ENCODE data around the gene LPP. TPM values are rescaled to one million over a fixed set of nuclear protein-coding genes. Genes with fewer than 3 reads are reported as not detected.

LPP gene
- total and polyA plus RNA-seq, 4 donors: 7.2 to 50.3 (median 26.4) TPM

- no peaks in the 10 kb centered on the region for H3K36me3 ChIP-seq (ENCODE audit: control insufficient read depth, insufficient read depth, low read length)
- H3K27me3 ChIP-seq (ENCODE audit: control insufficient read depth, insufficient read depth, low read length): no peaks in the 10 kb centered on the region
- no peak for DNase-seq (ENCODE audit: low read depth in 4 of 6, low spot score in 6 of 6)
- no peak overlapping the region for H3K27ac ChIP-seq (ENCODE audit: low read depth, low read length)
- no peaks in the 10 kb centered on the region for H3K4me1 ChIP-seq (ENCODE audit: control insufficient read depth, insufficient read depth, low read length)
- WGBS (ENCODE audit: insufficient coverage): 94% methylated on average over 9 of the region's 12 CpGs
- no peaks in the 10 kb centered on the region for H3K9me3 ChIP-seq (ENCODE audit: control insufficient read depth, insufficient read depth, low read length)
- H3K4me3 ChIP-seq (ENCODE audit: low read depth, low read length): no peak overlapping the region
Observed at GRCh38 chr3:188397766-188398705, 244.1 kb downstream of the LPP start.

- no peaks in the 10 kb centered on the region for H3K27me3 ChIP-seq (ENCODE audit: control insufficient read depth, insufficient read depth, low read length)
- WGBS (ENCODE audit: insufficient coverage): no CpG with 5 or more reads among the region's 2 CpGs
- no peak overlapping the region for H3K27ac ChIP-seq (ENCODE audit: low read depth, low read length)
Observed at GRCh38 chr3:188400494-188401243, 246.7 kb downstream of the LPP start.

GRCh38 chr3:188401244-188401993 is 247.5 kb downstream of the LPP start:
- no peak for DNase-seq (ENCODE audit: low read depth in 4 of 6, low spot score in 6 of 6)
- 62% methylated on average over 3 of the region's 3 CpGs for WGBS (ENCODE audit: insufficient coverage)
- Histone ChIP-seq H3K4me3 (ENCODE audit: low read depth, low read length) (no peak overlapping the region), H3K27me3 (ENCODE audit: control insufficient read depth, insufficient read depth, low read length) (no peaks in the 10 kb centered on the region), H3K9me3 (ENCODE audit: control insufficient read depth, insufficient read depth, low read length) (no peaks in the 10 kb centered on the region), H3K4me1 (ENCODE audit: control insufficient read depth, insufficient read depth, low read length) (no peaks in the 10 kb centered on the region), H3K36me3 (ENCODE audit: control insufficient read depth, insufficient read depth, low read length) (no peaks in the 10 kb centered on the region), H3K27ac (ENCODE audit: low read depth, low read length) (no peak overlapping the region)

More at GRCh38 chr3:188400494-188401243, 246.7 kb downstream of the LPP start:
- no peak overlapping the region for H3K4me3 ChIP-seq (ENCODE audit: low read depth, low read length)
- H3K4me1 ChIP-seq (ENCODE audit: control insufficient read depth, insufficient read depth, low read length): no peaks in the 10 kb centered on the region
- no peak for DNase-seq (ENCODE audit: low read depth in 4 of 6, low spot score in 6 of 6)
- no peaks in the 10 kb centered on the region for H3K36me3 ChIP-seq (ENCODE audit: control insufficient read depth, insufficient read depth, low read length)
- no peaks in the 10 kb centered on the region for H3K9me3 ChIP-seq (ENCODE audit: control insufficient read depth, insufficient read depth, low read length)

GRCh38 chr3:188402229-188402628 is 248.3 kb downstream of the LPP start:
- H3K9me3 ChIP-seq (ENCODE audit: control insufficient read depth, insufficient read depth, low read length): no peaks in the 10 kb centered on the region
- no peaks in the 10 kb centered on the region for H3K4me1 ChIP-seq (ENCODE audit: control insufficient read depth, insufficient read depth, low read length)
- H3K4me3 ChIP-seq (ENCODE audit: low read depth, low read length): no peak overlapping the region
- no peaks in the 10 kb centered on the region for H3K27me3 ChIP-seq (ENCODE audit: control insufficient read depth, insufficient read depth, low read length)
- DNase-seq (ENCODE audit: low read depth in 4 of 6, low spot score in 6 of 6): no peak
- H3K27ac ChIP-seq (ENCODE audit: low read depth, low read length): no peak overlapping the region
- no peaks in the 10 kb centered on the region for H3K36me3 ChIP-seq (ENCODE audit: control insufficient read depth, insufficient read depth, low read length)

- Histone ChIP-seq H3K9me3 (ENCODE audit: control insufficient read depth, insufficient read depth, low read length) (no peaks in the 10 kb centered on the region), H3K36me3 (ENCODE audit: control insufficient read depth, insufficient read depth, low read length) (no peaks in the 10 kb centered on the region), H3K4me3 (ENCODE audit: low read depth, low read length) (no peak overlapping the region), H3K4me1 (ENCODE audit: control insufficient read depth, insufficient read depth, low read length) (no peaks in the 10 kb centered on the region), H3K27ac (ENCODE audit: low read depth, low read length) (no peak overlapping the region), H3K27me3 (ENCODE audit: control insufficient read depth, insufficient read depth, low read length) (no peaks in the 10 kb centered on the region)
- no peak for DNase-seq (ENCODE audit: low read depth in 4 of 6, low spot score in 6 of 6)
- WGBS (ENCODE audit: insufficient coverage): no CpG with 5 or more reads among the region's 1 CpG
Observed at GRCh38 chr3:188403404-188403803, 249.4 kb downstream of the LPP start.

GRCh38 chr3:188404124-188404523 is 250.2 kb downstream of the LPP start:
- Histone ChIP-seq H3K9me3 (ENCODE audit: control insufficient read depth, insufficient read depth, low read length) (no peaks in the 10 kb centered on the region), H3K36me3 (ENCODE audit: control insufficient read depth, insufficient read depth, low read length) (no peaks in the 10 kb centered on the region), H3K27ac (ENCODE audit: low read depth, low read length) (no peak overlapping the region), H3K4me1 (ENCODE audit: control insufficient read depth, insufficient read depth, low read length) (no peaks in the 10 kb centered on the region), H3K27me3 (ENCODE audit: control insufficient read depth, insufficient read depth, low read length) (no peaks in the 10 kb centered on the region), H3K4me3 (ENCODE audit: low read depth, low read length) (no peak overlapping the region)
- no peak for DNase-seq (ENCODE audit: low read depth in 4 of 6, low spot score in 6 of 6)
- WGBS (ENCODE audit: insufficient coverage): 100% methylated on average over 4 of the region's 4 CpGs

- H3K9me3 ChIP-seq (ENCODE audit: control insufficient read depth, insufficient read depth, low read length): no peaks in the 10 kb centered on the region
- H3K27me3 ChIP-seq (ENCODE audit: control insufficient read depth, insufficient read depth, low read length): no peaks in the 10 kb centered on the region
- no peak for DNase-seq (ENCODE audit: low read depth in 4 of 6, low spot score in 6 of 6)
- no peak overlapping the region for H3K4me3 ChIP-seq (ENCODE audit: low read depth, low read length)
- H3K4me1 ChIP-seq (ENCODE audit: control insufficient read depth, insufficient read depth, low read length): no peaks in the 10 kb centered on the region
- 60% methylated on average over 1 of the region's 4 CpGs for WGBS (ENCODE audit: insufficient coverage)
- H3K27ac ChIP-seq (ENCODE audit: low read depth, low read length): no peak overlapping the region
- no peaks in the 10 kb centered on the region for H3K36me3 ChIP-seq (ENCODE audit: control insufficient read depth, insufficient read depth, low read length)
Observed at GRCh38 chr3:188404701-188405100, 250.7 kb downstream of the LPP start.

- no peaks in the 10 kb centered on the region for H3K36me3 ChIP-seq (ENCODE audit: control insufficient read depth, insufficient read depth, low read length)
- DNase-seq (ENCODE audit: low read depth in 4 of 6, low spot score in 6 of 6): no peak
- H3K4me3 ChIP-seq (ENCODE audit: low read depth, low read length): no peak overlapping the region
- H3K9me3 ChIP-seq (ENCODE audit: control insufficient read depth, insufficient read depth, low read length): no peaks in the 10 kb centered on the region
- H3K27me3 ChIP-seq (ENCODE audit: control insufficient read depth, insufficient read depth, low read length): no peaks in the 10 kb centered on the region
- no peaks in the 10 kb centered on the region for H3K4me1 ChIP-seq (ENCODE audit: control insufficient read depth, insufficient read depth, low read length)
- no peak overlapping the region for H3K27ac ChIP-seq (ENCODE audit: low read depth, low read length)
- 75% methylated on average over 4 of the region's 6 CpGs for WGBS (ENCODE audit: insufficient coverage)
Observed at GRCh38 chr3:188407158-188407880, 253.4 kb downstream of the LPP start.

- H3K4me3 ChIP-seq (ENCODE audit: low read depth, low read length): no peak overlapping the region
- H3K9me3 ChIP-seq (ENCODE audit: control insufficient read depth, insufficient read depth, low read length): no peaks in the 10 kb centered on the region
- H3K36me3 ChIP-seq (ENCODE audit: control insufficient read depth, insufficient read depth, low read length): no peaks in the 10 kb centered on the region
- peak in 1 of 6 donors; percentile 76 for DNase-seq (ENCODE audit: low read depth in 4 of 6, low spot score in 6 of 6)
- WGBS (ENCODE audit: insufficient coverage): 100% methylated on average over 1 of the region's 3 CpGs
- H3K27ac ChIP-seq (ENCODE audit: low read depth, low read length): no peak overlapping the region
- no peaks in the 10 kb centered on the region for H3K4me1 ChIP-seq (ENCODE audit: control insufficient read depth, insufficient read depth, low read length)
- no peaks in the 10 kb centered on the region for H3K27me3 ChIP-seq (ENCODE audit: control insufficient read depth, insufficient read depth, low read length)
Observed at GRCh38 chr3:188408831-188409230, 254.9 kb downstream of the LPP start.
